C4-2B (cell line): Measurements from ENCODE around the gene SCNN1A.

ENCODE experiments used
- CTCF ChIP-seq: fragments of 450-650 bp; conservative IDR thresholded peaks from 2 replicates; pipeline ENCODE4 v1.5.1; 2017; ENCODE audit warnings: mild to moderate bottlenecking
- ZFX ChIP-seq: fragments of 450-650 bp; IDR thresholded peaks from 2 replicates; pipeline ENCODE4 v1.6.1; 2017

GRCh38 chr12:6303071-6303470 lies 72.3 kb downstream of the SCNN1A start:
- TF ChIP-seq CTCF: no peak
- TF ChIP-seq ZFX: no peak
